Stimulated activated CD4-positive, alpha-beta T cell treated with anti-CD3 and anti-CD28 coated beads, TNF-alpha, amount 100 ng/mL, for 4 hours (primary cell): Measurements from ENCODE around the gene CD69.
"Not testable (repeated sequence)": the region's sequence is repeated elsewhere in the genome, so short reads cannot be mapped to it uniquely, and the experiment has no call there.

ENCODE experiments used
- DNase-seq, 3 experiments: peaks; one replicate each; pipeline ENCODE4 v3.0.0-alpha.2; 2020; ENCODE audit warnings: low read depth in 3 of 3

Gene CD69

DNA sequence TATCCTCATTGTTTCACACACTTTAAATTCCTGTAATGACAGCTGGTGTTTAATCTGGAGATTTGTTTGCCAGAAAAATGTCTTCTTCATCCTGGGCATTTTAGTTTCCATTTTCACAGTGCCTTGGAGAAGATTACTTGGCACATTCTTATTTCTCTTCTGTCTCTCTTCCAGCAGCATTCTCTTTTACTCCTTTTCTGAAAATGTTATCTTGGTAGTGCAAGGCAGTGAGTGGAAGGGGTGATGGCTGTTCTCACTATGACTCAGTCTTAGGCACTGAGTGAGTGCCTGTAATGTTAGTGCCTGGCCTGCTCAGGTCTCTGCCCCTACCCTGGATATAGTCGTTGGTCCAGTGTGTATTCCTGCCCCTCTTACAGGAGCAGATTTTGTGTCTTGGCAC is 40.9 kb downstream of the CD69 start:
- DNase-seq = no peak

DNA sequence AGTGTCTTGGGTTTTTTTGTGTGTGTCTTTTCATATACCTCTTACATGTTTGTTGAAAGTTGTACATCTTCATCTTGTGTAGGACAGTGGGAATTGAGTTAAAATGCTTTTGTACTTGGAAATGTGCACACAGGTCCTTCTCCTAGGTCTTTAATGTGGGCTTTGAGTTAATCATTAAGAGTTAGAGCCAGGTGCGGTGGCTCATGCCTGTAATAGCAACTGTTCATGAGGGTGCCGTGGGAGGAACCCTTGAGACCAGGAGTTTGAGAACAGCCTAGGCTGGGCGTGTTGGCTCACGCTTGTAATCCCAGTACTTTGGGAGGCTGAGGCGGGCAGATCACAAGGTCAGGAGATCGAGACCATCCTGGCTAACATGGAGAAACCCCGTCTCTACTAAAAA is 41.7 kb downstream of the CD69 start:
- no peak for DNase-seq

DNA sequence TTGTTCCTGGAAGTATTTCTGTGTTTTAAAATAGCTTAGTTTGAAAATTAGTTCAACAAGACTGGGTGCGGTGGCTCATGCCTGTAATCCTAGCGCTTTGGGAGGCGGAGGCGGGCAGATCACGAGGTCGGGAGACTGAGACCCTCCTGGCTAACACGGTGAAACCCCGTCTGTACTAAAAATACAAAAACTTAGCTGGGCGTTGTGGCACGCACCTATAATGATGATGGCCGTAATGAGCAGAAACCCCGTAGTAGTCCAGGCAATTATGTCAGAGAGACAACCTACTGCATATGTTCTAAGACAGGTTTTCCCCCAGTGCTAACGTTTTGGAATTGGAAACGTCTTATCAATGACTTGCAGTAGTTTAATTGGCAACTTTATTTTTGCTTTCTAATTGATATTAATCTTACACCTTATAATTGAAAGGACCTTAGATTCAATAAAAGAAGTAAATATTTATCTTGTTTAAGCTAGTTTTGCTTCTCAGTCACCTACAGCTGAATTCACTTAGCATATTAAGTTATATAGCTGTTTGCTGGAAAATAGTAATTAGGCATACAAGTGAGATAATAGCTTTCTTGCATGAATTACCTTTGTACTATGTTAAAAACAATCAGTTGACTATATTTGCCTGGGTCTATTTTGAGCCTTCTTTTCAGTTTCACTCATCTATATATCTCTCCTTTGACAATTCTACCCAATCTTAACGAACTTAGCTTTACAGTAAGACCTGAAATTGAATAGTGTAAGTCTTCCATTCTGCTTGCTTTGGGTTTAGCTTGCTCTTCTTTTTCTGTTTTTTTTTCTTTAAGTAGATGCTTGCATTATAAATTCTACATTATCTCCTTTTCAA is 43.4 kb downstream of the CD69 start:
- no peak for DNase-seq

DNA sequence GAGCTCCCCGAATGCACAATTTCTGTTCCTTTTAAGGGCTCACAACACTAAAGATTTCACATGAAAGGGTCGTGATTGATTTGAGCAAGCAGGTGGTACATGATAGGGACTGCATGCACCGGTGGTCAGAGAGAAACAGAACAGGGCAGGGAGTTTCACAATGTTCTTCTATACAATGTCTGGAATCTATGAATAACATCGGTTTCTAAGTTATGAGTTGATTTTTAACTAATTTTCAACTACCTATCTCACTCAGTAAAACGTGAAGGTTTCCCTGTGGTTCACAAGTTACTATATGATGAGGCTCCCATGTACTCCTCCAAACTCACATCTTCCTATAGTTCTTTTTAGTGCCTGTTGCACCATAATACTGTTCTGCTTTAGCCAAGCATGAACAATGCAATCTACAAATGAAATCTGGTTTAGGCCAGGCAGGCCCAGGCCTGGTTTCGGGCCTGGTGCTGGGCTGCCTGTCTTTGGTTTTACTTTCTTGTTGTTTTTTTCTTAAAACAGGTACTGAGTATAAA is 47.6 kb downstream of the CD69 start:
- DNase-seq = not testable (repeated sequence)

DNA sequence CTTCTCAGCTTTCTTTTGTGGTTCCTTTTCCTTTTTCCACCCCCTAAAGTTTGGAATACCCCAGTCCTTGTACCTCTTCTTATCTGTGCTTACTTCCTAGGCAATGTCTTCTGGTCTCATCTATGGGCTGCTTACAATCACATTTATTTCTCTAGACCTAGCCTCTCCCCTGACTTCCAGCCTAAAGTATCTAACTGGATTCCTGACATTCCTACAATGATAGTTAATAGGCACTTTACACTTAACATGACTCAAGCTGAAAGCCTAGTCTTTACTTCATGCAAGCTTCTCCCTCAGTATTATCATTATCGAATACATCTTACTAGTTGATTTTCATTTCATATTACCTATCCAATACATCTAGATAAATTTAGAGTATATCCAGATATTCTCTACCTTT is 49.0 kb downstream of the CD69 start:
- DNase-seq = no peak

DNA sequence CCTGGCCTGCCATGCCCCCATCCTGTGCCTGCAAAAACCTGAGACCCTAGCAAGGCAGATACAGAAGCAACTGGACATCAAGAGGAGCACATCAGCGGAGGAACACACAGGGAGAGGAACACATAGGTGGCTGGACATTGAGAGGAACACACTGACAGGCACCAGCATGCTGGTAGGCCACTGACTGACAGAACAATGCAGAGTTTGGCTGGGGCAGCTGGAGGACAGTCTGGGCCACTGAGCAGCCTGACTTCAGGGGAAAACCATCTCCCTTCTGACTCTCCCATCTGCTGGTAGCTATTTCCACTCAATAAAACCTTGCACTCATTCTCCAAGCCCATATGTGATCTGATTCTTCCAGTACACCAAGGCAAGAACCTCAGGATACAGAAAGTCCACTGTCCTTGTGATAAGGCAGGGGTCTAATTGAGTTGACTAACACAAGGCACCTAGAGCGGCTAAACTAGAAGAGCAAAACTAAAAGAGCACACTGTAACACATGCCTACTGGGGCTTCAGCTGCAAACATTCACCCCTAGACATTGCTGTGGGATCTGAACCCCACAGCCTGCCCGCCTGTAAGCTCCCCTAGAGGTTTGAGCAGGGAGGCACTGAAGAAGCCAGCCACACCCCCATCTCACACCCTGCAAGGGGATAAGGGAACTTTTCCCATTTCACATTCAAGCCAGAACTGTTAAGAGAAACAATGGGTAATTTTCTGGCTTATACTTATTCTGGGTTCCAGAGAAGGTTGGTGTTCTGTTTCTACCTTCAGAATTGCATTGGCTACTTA is 49.9 kb downstream of the CD69 start:
- DNase-seq = no peak

DNA sequence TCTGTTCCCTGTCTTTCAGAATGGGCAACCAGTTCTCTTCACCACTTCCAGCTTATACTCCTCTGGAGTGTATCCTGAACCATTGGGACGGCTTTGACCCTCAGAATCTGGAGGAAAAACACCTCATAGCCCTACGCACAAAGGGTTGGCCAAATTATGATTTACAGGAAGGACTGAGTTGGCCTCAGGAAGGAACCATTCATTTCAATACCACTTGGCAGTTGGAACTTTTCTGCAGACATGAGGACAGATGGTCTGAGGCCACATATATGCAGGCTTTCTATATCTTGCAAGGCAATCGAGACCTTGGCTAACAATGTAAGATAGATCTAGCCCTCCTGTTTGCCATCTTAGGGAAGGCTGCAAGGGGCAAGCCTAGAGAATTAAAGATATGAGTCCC is 51.8 kb downstream of the CD69 start:
- no peak for DNase-seq

DNA sequence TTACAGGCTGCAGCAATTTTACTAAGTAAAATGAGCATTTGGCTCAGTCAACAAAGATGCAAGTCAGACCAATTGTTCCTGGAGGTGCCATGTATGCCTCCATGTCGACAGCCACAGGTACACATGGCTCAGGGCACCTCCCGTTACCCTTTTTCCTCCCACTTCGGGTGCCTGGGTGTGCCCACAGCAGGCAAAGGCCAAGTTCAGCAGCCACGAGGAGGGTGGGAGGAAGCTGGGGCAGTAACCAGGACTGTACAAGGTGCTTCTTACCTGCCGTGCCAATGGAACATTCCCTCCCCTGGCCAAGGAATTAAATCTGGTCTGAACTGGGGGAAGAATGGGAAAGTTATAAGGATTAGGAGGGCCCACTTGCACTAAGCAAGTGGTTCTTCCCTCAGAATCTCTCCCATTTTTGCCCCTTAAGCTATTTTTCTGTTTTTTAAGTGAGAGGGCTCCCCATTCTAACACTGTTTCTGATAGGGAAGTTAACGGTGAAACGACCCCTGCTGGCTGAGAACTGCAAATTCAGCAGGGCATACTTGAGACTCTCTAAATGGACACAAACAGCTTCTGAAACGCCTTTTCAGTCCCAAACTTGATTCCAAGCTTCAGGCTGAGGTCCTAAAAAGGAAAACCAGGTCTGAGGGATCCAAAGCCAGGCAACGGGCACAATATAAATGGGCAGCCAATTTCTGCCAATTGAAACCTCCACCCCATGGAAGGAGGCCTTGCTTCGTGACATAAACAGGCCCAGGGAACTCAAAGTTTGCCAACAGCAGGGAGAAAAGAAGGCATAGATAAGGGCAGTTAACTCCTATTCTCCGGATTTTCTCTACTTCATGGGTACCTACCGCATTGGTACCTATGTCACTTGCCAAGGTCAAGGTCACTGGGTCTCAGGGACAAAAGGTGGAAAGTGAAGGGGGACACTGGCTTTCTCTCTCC is 52.6 kb downstream of the CD69 start:
- peak in 2 of 3 experiments; percentile 43 to 49 for DNase-seq

DNA sequence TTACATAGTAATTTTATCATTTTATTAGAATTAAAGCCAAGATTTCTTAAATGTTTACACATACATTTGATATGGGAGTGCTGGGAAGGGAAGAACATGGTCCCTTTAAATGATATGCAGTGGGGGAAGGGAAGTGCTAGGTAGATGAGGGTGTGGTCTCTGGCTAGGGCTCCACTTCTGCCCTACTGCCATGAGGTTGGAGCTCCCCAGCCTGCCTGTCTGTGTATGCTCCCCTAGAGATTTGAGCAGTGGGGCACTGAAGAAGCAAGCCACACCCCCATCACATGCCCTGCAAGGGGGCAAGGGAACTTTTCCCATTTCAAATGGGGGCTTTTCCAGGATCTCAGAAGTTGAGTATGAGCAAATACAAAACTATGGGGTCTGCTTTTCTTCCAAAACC is 53.3 kb downstream of the CD69 start:
- DNase-seq = no peak

DNA sequence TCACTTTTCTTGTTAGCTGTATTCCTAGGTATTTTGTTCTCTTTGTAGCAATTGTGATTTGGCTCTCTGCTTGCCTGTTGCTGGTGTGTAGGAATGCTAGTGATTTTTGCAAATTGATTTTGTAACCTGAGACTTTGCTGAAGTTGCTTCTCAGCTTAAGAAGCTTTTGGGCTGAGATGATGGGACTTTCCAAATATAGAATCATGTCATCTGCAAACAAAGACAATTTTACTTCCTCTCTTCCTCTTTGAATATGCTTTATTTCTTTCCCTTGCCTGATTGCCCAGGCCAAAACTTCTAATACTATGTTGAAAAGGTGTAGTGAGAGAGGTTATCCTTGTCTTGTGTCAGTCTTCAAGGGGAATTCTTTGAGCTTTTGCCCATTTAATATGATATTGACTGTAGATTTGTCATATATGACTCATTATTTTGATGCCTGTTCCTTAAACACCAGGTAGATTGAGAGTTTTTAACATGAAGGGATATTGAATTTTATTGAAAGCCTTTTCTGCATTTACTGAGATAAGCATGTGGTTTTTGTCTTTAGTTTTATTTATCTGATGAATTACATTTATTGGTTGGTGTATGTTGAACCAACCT is 54.5 kb downstream of the CD69 start:
- DNase-seq = no peak

DNA sequence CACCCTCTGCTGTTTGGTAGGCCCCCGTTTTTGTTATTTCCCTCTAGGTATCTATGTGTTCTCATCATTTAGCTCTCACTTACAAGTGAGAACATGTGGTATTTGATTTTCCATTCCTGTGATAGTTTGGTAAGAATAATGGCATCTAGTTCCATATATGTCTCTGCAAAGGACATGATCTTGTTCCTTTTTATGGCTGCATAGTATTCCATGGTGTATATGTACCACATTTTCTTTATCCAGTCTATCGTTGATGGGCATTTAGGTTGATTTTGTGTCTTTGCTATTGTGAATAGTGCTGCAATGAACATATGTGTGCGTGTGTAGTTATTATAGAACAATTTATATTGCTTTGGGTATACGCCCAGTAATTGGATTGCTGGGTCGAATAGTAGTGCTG is 56.1 kb downstream of the CD69 start:
- not testable (repeated sequence) for DNase-seq
